ENCODE results near the gene PHACTR4.

GRCh38 chr1:28457678-28458077 lies 88.1 kb downstream of the PHACTR4 start:
- no peak for TF ChIP-seq CTCF (IDR thresholded peaks at IDR 0.05; ENCODE audit: insufficient read depth, low read length, poor library complexity, severe bottlenecking)
- TF ChIP-seq EZH2phosphoT487 (conservative IDR thresholded peaks at IDR 0.05; ENCODE audit: low read length), result no peak

Measured in SU-DHL-6 (cell line).